Stimulated activated CD8-positive, alpha-beta memory T cell treated with anti-CD3 and anti-CD28 coated beads, Interleukin-12 subunit alpha, Interleukin-12 subunit beta, amount 100 ng/mL, for 24 hours (primary cell): ENCODE results near the gene SLC39A11.
"Not testable (repeated sequence)": the region's sequence is repeated elsewhere in the genome, so short reads cannot be mapped to it uniquely, and the experiment has no call there.

Source experiments
- DNase-seq: peaks from one replicate; pipeline ENCODE4 v3.0.0-alpha.2; 2020; ENCODE audit errors: extremely low read depth

The SLC39A11 gene

GRCh38 chr17:72920513-72920912 lies 172.0 kb downstream of the SLC39A11 start:
- no peak for DNase-seq

GRCh38 chr17:72916991-72917390 lies 175.5 kb downstream of the SLC39A11 start:
- DNase-seq, result no peak

DNA sequence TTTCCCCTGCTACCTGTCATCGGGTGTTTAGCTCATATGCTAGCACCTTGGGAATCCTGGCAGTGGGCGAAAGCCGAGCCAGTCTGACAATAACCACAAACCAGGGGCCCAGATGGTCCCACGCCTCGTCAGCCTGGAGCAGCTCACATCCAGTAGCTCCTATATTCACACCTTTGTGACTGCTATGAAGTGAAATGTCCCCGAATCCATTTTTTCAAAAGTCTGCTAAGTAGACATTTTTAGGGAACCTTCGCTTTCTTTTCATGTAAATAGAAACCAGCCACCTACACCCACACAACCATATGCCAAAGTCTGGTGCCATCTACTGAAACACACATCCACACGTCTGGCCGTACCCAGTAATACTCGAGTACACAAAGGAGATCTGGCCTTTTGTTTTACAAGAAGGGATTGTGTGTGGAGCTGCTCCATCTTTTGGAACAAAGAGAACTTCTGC lies 176.8 kb downstream of the SLC39A11 start:
- DNase-seq, result no peak

GRCh38 chr17:72913142-72913682 lies 179.3 kb downstream of the SLC39A11 start:
- no peak for DNase-seq

DNA sequence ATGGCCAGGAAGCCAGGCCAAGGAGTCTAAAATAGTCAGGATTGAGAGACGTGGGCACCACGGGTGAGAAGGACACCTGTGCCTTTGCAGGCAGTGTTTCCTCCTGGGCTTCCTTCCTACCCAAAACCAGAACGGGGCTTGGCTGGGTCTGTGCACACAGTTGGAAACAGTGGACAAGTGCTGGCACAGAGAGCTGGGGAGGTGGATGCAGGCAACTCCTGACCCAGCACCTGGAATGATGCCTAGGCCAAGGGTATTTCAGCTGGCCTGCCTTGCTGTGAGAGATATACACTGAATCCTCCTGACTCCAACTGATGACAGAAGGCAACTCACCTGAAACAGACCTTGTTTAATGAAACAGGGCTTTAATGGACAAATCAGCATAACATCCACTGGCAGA lies 186.2 kb downstream of the SLC39A11 start:
- DNase-seq, result no peak

GRCh38 chr17:72903522-72903921 lies 189.0 kb downstream of the SLC39A11 start:
- DNase-seq, result no peak

GRCh38 chr17:72901657-72902056 lies 190.8 kb downstream of the SLC39A11 start:
- DNase-seq, result no peak

DNA sequence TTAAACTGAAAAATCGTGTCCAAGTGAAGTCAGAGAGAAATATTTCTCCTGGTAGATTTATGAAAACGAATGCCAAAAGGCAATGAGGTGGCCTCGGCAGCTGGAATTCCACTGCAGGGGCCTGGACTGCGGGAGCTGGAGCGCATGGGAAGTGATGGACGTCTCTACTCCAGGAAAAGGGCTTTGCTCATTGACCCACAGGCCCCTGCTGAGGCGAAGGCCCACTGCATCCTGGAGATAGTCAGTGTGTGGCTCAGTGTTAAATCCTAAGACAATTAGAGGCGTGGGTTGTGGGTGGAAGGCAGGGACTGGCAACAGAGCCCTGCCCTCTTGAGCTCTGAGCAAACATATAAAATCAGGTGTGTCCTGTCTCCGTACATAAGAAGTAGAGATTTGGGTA lies 191.4 kb downstream of the SLC39A11 start:
- DNase-seq, result no peak

- DNase-seq, result no peak
Observed at GRCh38 chr17:72900654-72900971, 191.9 kb downstream of the SLC39A11 start.

DNA sequence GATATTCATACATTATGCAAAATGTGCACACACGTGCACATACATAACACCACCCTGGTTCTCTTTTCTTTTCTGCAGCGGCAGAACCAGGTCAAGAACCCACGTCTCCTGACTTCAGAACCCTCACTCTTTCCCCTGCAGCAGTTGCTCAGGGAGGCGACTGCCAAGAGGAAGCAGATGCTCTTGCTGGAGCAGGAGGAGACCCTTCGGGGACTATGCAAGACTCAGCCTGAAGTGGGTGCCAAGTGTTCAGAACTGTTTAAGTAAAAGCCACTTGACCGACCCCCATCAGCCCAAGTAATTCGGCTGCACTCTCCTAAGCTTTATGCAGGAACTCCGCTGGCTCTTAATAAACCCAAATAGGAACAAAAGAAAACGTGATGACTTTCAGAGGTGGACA lies 193.8 kb downstream of the SLC39A11 start:
- DNase-seq, result no peak

GRCh38 chr17:72896288-72896687 lies 196.2 kb downstream of the SLC39A11 start:
- not testable (repeated sequence) for DNase-seq

DNA sequence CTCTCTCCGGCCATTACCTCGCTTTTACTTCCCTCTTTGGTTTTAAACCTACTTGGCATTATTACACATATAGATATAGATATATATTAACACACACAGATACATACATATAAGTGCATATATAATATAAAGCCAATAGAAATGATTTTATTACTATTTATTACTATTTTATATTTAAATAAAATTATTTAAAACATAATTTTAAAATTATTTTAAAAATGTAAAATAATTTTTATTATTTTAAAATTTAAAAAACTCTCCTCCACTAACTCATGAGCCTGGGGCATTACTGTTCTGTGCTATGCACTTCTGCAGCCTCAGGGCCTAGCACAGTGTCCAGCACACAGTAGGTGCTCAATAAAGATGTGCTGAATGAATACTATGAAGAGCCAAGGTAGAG lies 200.9 kb downstream of the SLC39A11 start:
- no peak for DNase-seq

DNA sequence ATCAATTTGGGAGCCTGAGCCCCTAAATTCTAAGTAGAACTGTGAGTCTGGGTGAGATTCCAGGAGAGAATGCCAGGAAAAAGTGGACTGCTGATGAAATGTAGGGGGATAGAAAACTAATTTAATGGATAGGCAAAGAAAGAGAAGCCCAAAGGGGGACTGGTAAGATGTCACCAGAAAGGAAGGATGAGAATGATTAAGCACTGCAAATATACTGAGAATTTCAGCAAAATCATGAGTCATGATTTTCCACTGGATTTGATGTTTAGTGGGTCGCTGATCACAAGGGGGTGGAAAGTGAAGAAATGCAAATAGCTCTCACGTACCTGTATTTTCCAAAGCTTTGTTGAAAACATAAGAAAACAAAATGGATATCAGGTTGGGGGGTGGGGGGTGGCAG lies 201.8 kb downstream of the SLC39A11 start:
- no peak for DNase-seq

- no peak for DNase-seq
Observed at GRCh38 chr17:72887917-72888316, 204.6 kb downstream of the SLC39A11 start.

GRCh38 chr17:72887322-72887721 lies 205.2 kb downstream of the SLC39A11 start:
- DNase-seq, result no peak

GRCh38 chr17:72886622-72887021 lies 205.9 kb downstream of the SLC39A11 start:
- DNase-seq, result no peak

DNA sequence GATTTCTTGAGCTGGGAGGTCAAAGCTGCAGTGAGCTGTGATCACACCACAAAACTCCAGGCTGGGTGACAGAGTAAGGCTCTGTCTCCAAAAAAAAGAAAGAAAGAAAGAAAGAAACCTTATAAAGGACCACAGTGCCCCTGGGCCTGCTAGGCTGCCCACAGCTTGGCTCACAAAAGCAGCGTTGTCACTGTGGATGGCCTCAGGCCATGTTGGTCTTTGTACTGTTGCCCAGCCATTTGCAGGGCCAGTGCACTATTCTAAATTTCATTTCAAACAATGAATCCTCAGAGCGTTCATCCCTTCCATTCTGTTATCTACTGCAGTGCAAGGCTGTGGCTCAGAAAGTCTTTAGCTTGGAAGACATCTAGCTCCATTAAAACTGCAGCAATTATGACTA lies 208.4 kb downstream of the SLC39A11 start:
- DNase-seq, result no peak

- no peak for DNase-seq
Observed at GRCh38 chr17:72883351-72883750, 209.1 kb downstream of the SLC39A11 start.

DNA sequence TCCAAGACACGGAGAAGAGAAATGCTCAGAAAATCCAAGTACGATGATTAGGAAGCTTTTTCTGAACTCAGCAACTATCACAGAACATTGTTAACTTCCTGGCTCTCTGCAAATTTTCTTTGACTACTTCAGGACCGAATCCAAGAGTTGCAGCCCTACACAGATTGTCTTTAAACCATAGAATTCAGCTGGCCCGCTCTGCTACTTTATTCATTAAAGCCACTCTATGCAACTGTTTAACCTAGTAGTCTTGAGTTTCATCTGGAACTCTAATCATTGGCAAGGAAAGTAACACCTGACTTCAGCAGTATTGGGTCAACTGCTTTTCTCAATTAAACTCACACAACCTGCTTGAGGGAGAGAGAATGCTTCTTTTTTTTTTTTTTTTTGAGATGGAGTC lies 210.1 kb downstream of the SLC39A11 start:
- DNase-seq, result no peak

DNA sequence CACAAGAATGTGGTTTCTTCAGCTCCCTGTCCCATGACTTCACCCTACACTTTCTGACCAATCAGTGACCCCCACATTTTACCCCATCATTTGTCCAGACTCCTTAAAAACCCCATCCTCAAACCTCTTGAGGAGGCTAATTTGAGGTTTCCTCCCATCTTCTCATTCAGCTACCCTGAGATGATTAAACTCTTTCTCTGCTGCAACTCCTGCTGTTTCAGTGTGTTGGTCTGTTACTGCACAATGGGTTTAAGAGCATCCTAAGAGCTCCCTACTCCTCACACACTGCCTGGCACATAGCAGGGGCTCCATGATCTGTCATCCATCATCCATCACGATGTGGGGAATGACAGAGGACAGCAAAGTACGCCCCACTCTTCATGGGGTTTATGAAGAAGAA lies 212.6 kb downstream of the SLC39A11 start:
- DNase-seq, result no peak

DNA sequence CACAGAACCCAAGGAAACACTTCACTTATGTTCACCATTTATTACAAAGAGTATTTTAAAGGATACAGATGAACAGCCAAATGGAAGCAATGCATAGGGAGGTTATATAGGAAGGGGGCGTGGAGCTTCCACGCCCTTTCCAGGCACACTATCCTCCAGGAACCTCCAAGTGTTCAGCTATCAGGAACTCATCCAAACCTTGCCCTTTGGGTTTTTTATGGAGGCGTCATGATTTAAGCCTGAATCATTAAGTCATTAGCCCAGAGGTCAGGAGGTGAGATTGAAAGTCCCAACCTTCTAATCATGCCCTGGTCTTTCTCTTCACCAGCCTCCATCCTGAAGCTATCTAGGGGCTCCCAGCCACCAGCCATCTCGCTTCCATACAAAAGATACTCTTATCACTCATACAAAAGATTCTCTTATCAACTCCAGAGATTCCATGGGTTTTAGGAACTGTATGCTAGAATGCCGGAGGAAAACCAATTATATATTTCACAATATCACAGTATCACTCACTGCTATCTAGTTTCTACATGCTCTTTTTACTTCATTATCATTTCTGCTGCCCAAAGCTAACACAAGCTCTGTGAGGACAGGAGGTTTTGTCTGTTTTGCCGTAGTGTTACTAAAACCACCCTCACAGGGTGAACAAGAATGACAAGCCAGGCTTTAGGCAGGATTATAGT lies 213.4 kb downstream of the SLC39A11 start:
- DNase-seq, result no peak

GRCh38 chr17:72877348-72877747 lies 215.1 kb downstream of the SLC39A11 start:
- DNase-seq, result no peak

DNA sequence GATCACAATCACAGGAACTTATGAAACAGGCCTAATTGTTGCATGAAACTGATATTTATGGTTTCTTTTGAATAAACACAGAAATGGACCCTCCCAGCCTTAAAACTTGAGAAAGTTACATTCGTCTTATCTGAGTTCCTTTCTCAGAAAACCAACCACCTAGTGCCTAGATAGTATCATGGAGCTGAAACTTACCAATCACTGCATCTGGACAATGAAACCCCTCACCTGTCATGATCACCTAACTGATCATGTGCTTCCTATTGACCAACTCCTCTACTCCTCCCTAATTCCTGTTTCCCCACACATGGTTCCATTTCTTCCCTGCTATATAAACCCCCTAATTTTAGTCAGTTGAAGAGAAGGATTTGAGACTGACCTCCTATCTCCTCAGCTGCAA lies 216.1 kb downstream of the SLC39A11 start:
- DNase-seq, result no peak

- no peak for DNase-seq
Observed at GRCh38 chr17:72875361-72875760, 217.1 kb downstream of the SLC39A11 start.
